ENCODE measurements around the gene CXorf38.
A peak's percentile ranks its signal among the peaks of the same experiment; 100 is the strongest.

Gene CXorf38

GRCh38 chrX:40647307-40648197 lies at the start of gene CXorf38:
Gene CXorf38 (minus strand): TSS chrX:40647561. CDS start chrX:40647520, 41 bp downstream.
- DNase-seq (ENCODE audit: low spot score): peak; percentile 98

- DNase-seq (ENCODE audit: low spot score): no peak
These were observed 47.4 kb upstream of the CXorf38 start for GRCh38 chrX:40694802-40695201.

GRCh38 chrX:40688929-40689328 lies 41.6 kb upstream of the CXorf38 start:
- no peak for DNase-seq (ENCODE audit: low spot score)

- DNase-seq (ENCODE audit: low spot score): no peak
These were observed 39.8 kb upstream of the CXorf38 start for GRCh38 chrX:40687169-40687568.

GRCh38 chrX:40685362-40685918 lies 38.1 kb upstream of the CXorf38 start:
- no peak for DNase-seq (ENCODE audit: low spot score)

- no peak for DNase-seq (ENCODE audit: low spot score)
These were observed 36.7 kb upstream of the CXorf38 start for GRCh38 chrX:40684092-40684491.

GRCh38 chrX:40683245-40683644 lies 35.9 kb upstream of the CXorf38 start:
- DNase-seq (ENCODE audit: low spot score): no peak

- no peak for DNase-seq (ENCODE audit: low spot score)
These were observed 23.8 kb upstream of the CXorf38 start for GRCh38 chrX:40671126-40671525.

GRCh38 chrX:40663880-40664630 lies 16.7 kb upstream of the CXorf38 start:
- DNase-seq (ENCODE audit: low spot score): peak; percentile 14

- no peak for DNase-seq (ENCODE audit: low spot score)
These were observed 15.8 kb upstream of the CXorf38 start for GRCh38 chrX:40663078-40663740.

- DNase-seq (ENCODE audit: low spot score): no peak
These were observed 14.1 kb upstream of the CXorf38 start for GRCh38 chrX:40661489-40661888.

GRCh38 chrX:40660381-40660780 lies 13.0 kb upstream of the CXorf38 start:
- no peak for DNase-seq (ENCODE audit: low spot score)

GRCh38 chrX:40653535-40653934 lies 6.2 kb upstream of the CXorf38 start:
- DNase-seq (ENCODE audit: low spot score): no peak

- DNase-seq (ENCODE audit: low spot score): no peak
These were observed 5.3 kb upstream of the CXorf38 start for GRCh38 chrX:40652664-40653063.

GRCh38 chrX:40651620-40652223 lies 4.4 kb upstream of the CXorf38 start:
- peak; percentile 16 for DNase-seq (ENCODE audit: low spot score)

GRCh38 chrX:40646489-40647306 lies 663 bp downstream of the CXorf38 start:
- DNase-seq (ENCODE audit: low spot score): peak; percentile 33

GRCh38 chrX:40644821-40645358 lies 2.5 kb downstream of the CXorf38 start:
- peak; percentile 79 for DNase-seq (ENCODE audit: low spot score)

GRCh38 chrX:40644176-40644575 lies 3.2 kb downstream of the CXorf38 start:
- no peak for DNase-seq (ENCODE audit: low spot score)

GRCh38 chrX:40637687-40638086 lies 9.7 kb downstream of the CXorf38 start:
- DNase-seq (ENCODE audit: low spot score): no peak

- DNase-seq (ENCODE audit: low spot score): no peak
These were observed 15.2 kb downstream of the CXorf38 start for GRCh38 chrX:40632199-40632598.

GRCh38 chrX:40628506-40628905 lies 18.9 kb downstream of the CXorf38 start:
- DNase-seq (ENCODE audit: low spot score): no peak
